Naive thymus-derived CD4-positive, alpha-beta T cell (primary cell): ENCODE data around the gene RERE. TPM values are rescaled to one million over a fixed set of nuclear protein-coding genes. Genes with fewer than 3 reads are reported as not detected.
A peak's percentile ranks its signal among the peaks of the same experiment; 100 is the strongest.

Source experiments
- ATAC-seq: fragments of 150-1000 bp; cut with Tn5 transposase; 2 replicates; pipeline ENCODE4 v1.10.0; 2021; ENCODE audit warnings: mild to moderate bottlenecking, moderate library complexity
- CTCF ChIA-PET: fragments of 350-600 bp; sonication (Branson Sonifier 250); formaldehyde crosslinking; loops from one replicate; lab custom pipeline; 2021; ENCODE audit warnings: antibody characterized with exemption; lab: Charles Lee
- POLR2A ChIA-PET: fragments of 350-600 bp; sonication (Branson Sonifier 250); formaldehyde crosslinking; loops from one replicate; lab custom pipeline; 2021; ENCODE audit warnings: antibody characterized with exemption, inconsistent platforms; lab: Charles Lee
- DNase-seq, 9 donors: peaks; one replicate each; pipeline versions ENCODE4 v3.0.0 to v3.0.0-alpha.2; 2020 to 2022; ENCODE audit warnings: mixed read lengths in 1 of 9
- H3K27ac ChIP-seq: one replicate; pipeline ENCODE4 v1.7.0; 2013; ENCODE audit warnings: mild to moderate bottlenecking, low read depth, low read length, moderate library complexity
- H3K27me3 ChIP-seq, 2 donors: one replicate each; pipeline ENCODE4 v1.7.0; 2013; ENCODE audit warnings: low read length in 2 of 2, mild to moderate bottlenecking in 2 of 2, moderate library complexity in 2 of 2; ENCODE audit not compliant: control insufficient read depth in 2 of 2, insufficient read depth in 2 of 2
- H3K36me3 ChIP-seq, 3 experiments: 1 replicate in 2 of 3; 2 replicates in 1 of 3; pipeline ENCODE4 v1.7.0; 2013; ENCODE audit warnings: low read length in 3 of 3, mild to moderate bottlenecking in 3 of 3, moderate library complexity in 1 of 3; ENCODE audit not compliant: insufficient read depth in 3 of 3, control insufficient read depth in 2 of 3
- H3K4me1 ChIP-seq, 2 donors: one replicate each; pipeline ENCODE4 v1.7.0; 2013; ENCODE audit warnings: low read length in 2 of 2, mild to moderate bottlenecking in 2 of 2, moderate library complexity in 1 of 2; ENCODE audit not compliant: control insufficient read depth in 2 of 2, insufficient read depth in 2 of 2
- H3K4me3 ChIP-seq: 2 replicates; pipeline ENCODE4 v1.7.0; 2013; ENCODE audit warnings: mild to moderate bottlenecking, low read length
- H3K9me3 ChIP-seq, 3 experiments: 1 replicate in 2 of 3; 2 replicates in 1 of 3; pipeline ENCODE4 v1.7.0; 2013; ENCODE audit warnings: low read length in 3 of 3; ENCODE audit not compliant: control insufficient read depth in 2 of 3
- H3K27ac Mint-ChIP-seq, 9 donors: one replicate each; pipeline ENCODE4 v1.8.0; 2020 to 2022; ENCODE audit warnings: mixed read lengths in 9 of 9, mild to moderate bottlenecking in 8 of 9, moderate library complexity in 5 of 9, inconsistent platforms in 2 of 9
- H3K27me3 Mint-ChIP-seq, 5 donors: one replicate each; pipeline ENCODE4 v1.8.0; 2021 to 2022; ENCODE audit warnings: mixed read lengths in 5 of 5, mild to moderate bottlenecking in 1 of 5
- H3K36me3 Mint-ChIP-seq, 5 donors: one replicate each; pipeline ENCODE4 v1.8.0; 2020 to 2022; ENCODE audit warnings: mixed read lengths in 5 of 5, mild to moderate bottlenecking in 3 of 5, inconsistent platforms in 1 of 5
- H3K4me1 Mint-ChIP-seq, 7 donors: one replicate each; pipeline ENCODE4 v1.8.0; 2020 to 2022; ENCODE audit warnings: mixed read lengths in 7 of 7, mild to moderate bottlenecking in 3 of 7, inconsistent platforms in 1 of 7
- H3K4me3 Mint-ChIP-seq, 10 donors: one replicate each; pipeline ENCODE4 v1.8.0; 2020 to 2022; ENCODE audit warnings: mild to moderate bottlenecking in 10 of 10, mixed read lengths in 10 of 10, moderate library complexity in 6 of 10, inconsistent platforms in 2 of 10
- H3K9me3 Mint-ChIP-seq, 11 donors: one replicate each; pipeline ENCODE4 v1.8.0; 2020 to 2022; ENCODE audit warnings: mixed read lengths in 11 of 11, mild to moderate bottlenecking in 4 of 11, inconsistent platforms in 1 of 11, moderate library complexity in 1 of 11
- intact Hi-C, 2 donors: fragments of 100-400 bp; cut with micrococcal nuclease; formaldehyde crosslinking; loops; one replicate each; pipeline ENCODE4 v1.15.1; 2023
- polyA plus RNA-seq, 2 donors: library from polyadenylated mRNA; unstranded; fragments of 300-500 nt; fragmentation: Illumina TruSeq; gene quantifications; one replicate each; pipeline ENCODE4 v1.2.3, GENCODE V29; 2021
- total RNA-seq, 6 experiments: library from RNA in 5 of 6; stranded (reverse) in 5 of 6; gene quantifications; 1 replicate in 5 of 6; 2 replicates in 1 of 6; pipeline ENCODE4 v1.2.3 and lab custom pipeline; 2021 to 2026

The RERE gene
- total and polyA plus RNA-seq, 7 experiments from 2014 or later: 7.3 to 114 (median 106) TPM

GRCh38 chr1:8476006-8476405, 341.4 kb downstream of the RERE start:
- H3K27ac Mint-ChIP-seq: peak overlapping the region in 5 of 9 donors; percentile 32 to 62 (median 57)
- peaks cover 9 to 17% of the 10 kb centered on the region in 2 donors for H3K4me1 ChIP-seq
- no peaks in the 10 kb centered on the region for H3K9me3 Mint-ChIP-seq
- no peaks in the 10 kb centered on the region for H3K9me3 ChIP-seq
- ChIA-PET POLR2A (no interaction called here), CTCF (no interaction called here)
- no peak for DNase-seq
- H3K27ac ChIP-seq: no peak overlapping the region
- ATAC-seq: no peak
- no peaks in the 10 kb centered on the region for H3K27me3 Mint-ChIP-seq
- H3K36me3 ChIP-seq: no peaks in the 10 kb centered on the region
- peaks cover 0 to 5% (median 4%) of the 10 kb centered on the region in 5 donors for H3K36me3 Mint-ChIP-seq
- no peak overlapping the region for H3K4me3 Mint-ChIP-seq
- peaks cover 21 to 63% (median 42%) of the 10 kb centered on the region in 7 donors for H3K4me1 Mint-ChIP-seq
- no peaks in the 10 kb centered on the region for H3K27me3 ChIP-seq
- intact Hi-C loops: loop anchor here in 1 of 2 donors (5.0 kb wide), 1 partner anchor 51 kb away; no protein-coding TSS in a partner anchor
- H3K4me3 ChIP-seq: no peak overlapping the region

- Mint-ChIP-seq H3K27ac (peak overlapping the region in 2 of 9 donors; percentile 32 to 73), H3K36me3 (peaks cover 0 to 5% (median 2%) of the 10 kb centered on the region in 5 donors), H3K9me3 (no peaks in the 10 kb centered on the region), H3K27me3 (no peaks in the 10 kb centered on the region), H3K4me1 (peaks cover 21 to 60% (median 40%) of the 10 kb centered on the region in 7 donors), H3K4me3 (no peak overlapping the region)
- intact Hi-C loops: no loop called here
- Histone ChIP-seq H3K4me1 (peaks cover 9 to 17% of the 10 kb centered on the region in 2 donors), H3K4me3 (no peak overlapping the region), H3K9me3 (no peaks in the 10 kb centered on the region), H3K27me3 (no peaks in the 10 kb centered on the region), H3K36me3 (no peaks in the 10 kb centered on the region), H3K27ac (no peak overlapping the region)
- DNase-seq (no peak), ATAC-seq (no peak)
- POLR2A ChIA-PET: interaction anchor here (0.9 kb wide), 1 partner anchor 55 kb away, joined by 3 read pairs; no protein-coding TSS in a partner anchor
- CTCF ChIA-PET: interaction anchor here (0.5 to 1.0 kb wide), 2 partner anchors 16 to 59 kb away, joined by 3 to 4 read pairs; no protein-coding TSS in a partner anchor
Observed at GRCh38 chr1:8474369-8474768, 343.1 kb downstream of the RERE start.

GRCh38 chr1:8473891-8474300, 343.5 kb downstream of the RERE start:
- Mint-ChIP-seq H3K4me3 (no peak overlapping the region), H3K27me3 (no peaks in the 10 kb centered on the region), H3K4me1 (peaks cover 21 to 59% (median 38%) of the 10 kb centered on the region in 7 donors), H3K9me3 (no peaks in the 10 kb centered on the region), H3K36me3 (peaks cover 0 to 4% (median 0%) of the 10 kb centered on the region in 5 donors), H3K27ac (peak overlapping the region in 4 of 9 donors; percentile 8 to 83 (median 43))
- Histone ChIP-seq H3K9me3 (no peaks in the 10 kb centered on the region), H3K27ac (no peak overlapping the region), H3K4me3 (no peak overlapping the region), H3K36me3 (no peaks in the 10 kb centered on the region), H3K4me1 (peaks cover 9 to 17% of the 10 kb centered on the region in 2 donors), H3K27me3 (no peaks in the 10 kb centered on the region)
- ATAC-seq: no peak
- DNase-seq: no peak
- POLR2A ChIA-PET: interaction anchor here (0.8 to 2.2 kb wide), 3 partner anchors 11 to 86 kb away, joined by 3 to 10 read pairs (median 3); no protein-coding TSS in a partner anchor
- CTCF ChIA-PET: interaction anchor here (0.5 to 1.0 kb wide), 2 partner anchors 17 to 60 kb away, joined by 3 to 4 read pairs; no protein-coding TSS in a partner anchor
- intact Hi-C loops: loop anchor here (2.0 kb wide), 3 partner anchors 49 to 51 kb away; no protein-coding TSS in a partner anchor

- CTCF ChIA-PET: no interaction called here
- Histone ChIP-seq H3K36me3 (no peaks in the 10 kb centered on the region), H3K27ac (no peak overlapping the region), H3K4me1 (peaks cover 9 to 17% of the 10 kb centered on the region in 2 donors), H3K9me3 (no peaks in the 10 kb centered on the region), H3K27me3 (no peaks in the 10 kb centered on the region), H3K4me3 (no peak overlapping the region)
- Mint-ChIP-seq H3K36me3 (peaks cover 0 to 4% (median 0%) of the 10 kb centered on the region in 5 donors), H3K27me3 (no peaks in the 10 kb centered on the region), H3K9me3 (no peaks in the 10 kb centered on the region), H3K4me3 (peak overlapping the region in 4 of 10 donors; percentile 1 to 38 (median 11)), H3K4me1 (peaks cover 21 to 55% (median 37%) of the 10 kb centered on the region in 7 donors), H3K27ac (peak overlapping the region in 5 of 9 donors; percentile 41 to 83 (median 75))
- DNase-seq: no peak
- intact Hi-C loops: loop anchor here (2.0 kb wide), 3 partner anchors 48 to 52 kb away; no protein-coding TSS in a partner anchor
- ATAC-seq: peak; percentile 50
- POLR2A ChIA-PET: interaction anchor here (0.6 to 2.2 kb wide), 4 partner anchors 10 to 86 kb away, joined by 3 to 10 read pairs (median 5); no protein-coding TSS in a partner anchor
Observed at GRCh38 chr1:8473121-8473875, 344.1 kb downstream of the RERE start.

GRCh38 chr1:8472668-8473067, 344.8 kb downstream of the RERE start:
- H3K4me3 ChIP-seq: no peak overlapping the region
- peaks cover 9 to 17% of the 10 kb centered on the region in 2 donors for H3K4me1 ChIP-seq
- no peak overlapping the region for H3K27ac ChIP-seq
- Mint-ChIP-seq H3K4me1 (peaks cover 18 to 49% (median 31%) of the 10 kb centered on the region in 7 donors), H3K36me3 (peaks cover 0 to 4% (median 0%) of the 10 kb centered on the region in 5 donors), H3K27me3 (no peaks in the 10 kb centered on the region), H3K4me3 (peak overlapping the region in 5 of 10 donors; percentile 1 to 49 (median 29)), H3K27ac (peak overlapping the region in 7 of 9 donors; percentile 22 to 83 (median 66)), H3K9me3 (no peaks in the 10 kb centered on the region)
- H3K9me3 ChIP-seq: no peaks in the 10 kb centered on the region
- intact Hi-C loops: loop anchor here (1.0 to 2.0 kb wide), 4 partner anchors 48 to 63 kb away; no protein-coding TSS in a partner anchor
- CTCF ChIA-PET: interaction anchor here (0.7 to 1.2 kb wide), 2 partner anchors 23 to 95 kb away, joined by 3 to 4 read pairs; no protein-coding TSS in a partner anchor
- no peaks in the 10 kb centered on the region for H3K27me3 ChIP-seq
- ATAC-seq: peak; percentile 91
- POLR2A ChIA-PET: interaction anchor here (0.6 to 2.2 kb wide), 3 partner anchors 9 to 50 kb away, joined by 3 to 10 read pairs (median 7); no protein-coding TSS in a partner anchor
- peak in 8 of 9 donors; percentile 28 to 71 (median 62) for DNase-seq
- no peaks in the 10 kb centered on the region for H3K36me3 ChIP-seq

GRCh38 chr1:8471451-8471850, 346.0 kb downstream of the RERE start:
- H3K36me3 Mint-ChIP-seq: peaks cover 0 to 11% (median 0%) of the 10 kb centered on the region in 5 donors
- no peaks in the 10 kb centered on the region for H3K27me3 Mint-ChIP-seq
- Histone ChIP-seq H3K4me3 (no peak overlapping the region), H3K4me1 (peaks cover 9 to 17% of the 10 kb centered on the region in 2 donors), H3K36me3 (no peaks in the 10 kb centered on the region), H3K27ac (no peak overlapping the region), H3K9me3 (no peaks in the 10 kb centered on the region), H3K27me3 (no peaks in the 10 kb centered on the region)
- CTCF ChIA-PET: interaction anchor here (1.0 to 1.2 kb wide), 2 partner anchors 10 to 24 kb away, joined by 3 read pairs; no protein-coding TSS in a partner anchor
- H3K9me3 Mint-ChIP-seq: no peaks in the 10 kb centered on the region
- ATAC-seq (no peak), DNase-seq (no peak)
- POLR2A ChIA-PET: interaction anchor here (0.5 to 2.1 kb wide), 2 partner anchors 44 to 49 kb away, joined by 3 to 7 read pairs; no protein-coding TSS in a partner anchor
- H3K4me3 Mint-ChIP-seq: no peak overlapping the region
- intact Hi-C loops: no loop called here
- H3K4me1 Mint-ChIP-seq: peaks cover 17 to 43% (median 31%) of the 10 kb centered on the region in 7 donors
- H3K27ac Mint-ChIP-seq: no peak overlapping the region
